ENCODE data around the gene ARL8B. TPM values are rescaled to one million over a fixed set of nuclear protein-coding genes. Genes with fewer than 3 reads are reported as not detected.

Gene ARL8B
- total RNA-seq, 6 donors from 2014 or later, result 34.7 to 117 (median 74.2) TPM

DNA sequence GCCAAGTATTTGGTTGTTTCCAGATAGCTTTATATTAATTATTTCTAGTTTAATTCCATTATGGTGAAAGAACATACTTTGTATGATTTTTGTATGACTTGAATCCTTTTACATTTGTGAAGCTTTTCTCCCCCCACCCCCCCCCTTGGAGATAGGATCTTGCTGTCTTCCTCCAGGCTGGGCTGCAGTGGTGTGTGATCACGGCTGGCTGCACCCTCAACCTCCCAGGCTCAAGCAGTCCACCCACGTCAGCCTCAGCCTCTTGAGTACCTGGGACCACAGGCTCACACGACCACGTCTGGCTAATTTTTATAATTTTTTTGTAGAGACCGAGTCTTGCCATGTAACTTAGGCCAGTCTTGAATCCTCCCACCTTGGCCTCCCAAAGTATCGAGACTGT lies 29.5 kb downstream of the ARL8B start:
- H3K4me3 ChIP-seq, result no peak overlapping the region
- ATAC-seq (ENCODE audit: low FRiP score in 2 of 2) (no peak), DNase-seq (no peak)
- no peaks in the 10 kb centered on the region for H3K27me3 ChIP-seq
- H3K27ac ChIP-seq, result no peak overlapping the region
- H3K36me3 ChIP-seq, result no peaks in the 10 kb centered on the region
- H3K4me1 ChIP-seq, result peaks cover 0 to 12% (median 10%) of the 10 kb centered on the region in 4 donors
- no peaks in the 10 kb centered on the region for H3K9me3 ChIP-seq
- WGBS, 2 donors, result 89 to 93% methylated on average over 6 of the region's 6 CpGs
- TF ChIP-seq, protein P1, sequence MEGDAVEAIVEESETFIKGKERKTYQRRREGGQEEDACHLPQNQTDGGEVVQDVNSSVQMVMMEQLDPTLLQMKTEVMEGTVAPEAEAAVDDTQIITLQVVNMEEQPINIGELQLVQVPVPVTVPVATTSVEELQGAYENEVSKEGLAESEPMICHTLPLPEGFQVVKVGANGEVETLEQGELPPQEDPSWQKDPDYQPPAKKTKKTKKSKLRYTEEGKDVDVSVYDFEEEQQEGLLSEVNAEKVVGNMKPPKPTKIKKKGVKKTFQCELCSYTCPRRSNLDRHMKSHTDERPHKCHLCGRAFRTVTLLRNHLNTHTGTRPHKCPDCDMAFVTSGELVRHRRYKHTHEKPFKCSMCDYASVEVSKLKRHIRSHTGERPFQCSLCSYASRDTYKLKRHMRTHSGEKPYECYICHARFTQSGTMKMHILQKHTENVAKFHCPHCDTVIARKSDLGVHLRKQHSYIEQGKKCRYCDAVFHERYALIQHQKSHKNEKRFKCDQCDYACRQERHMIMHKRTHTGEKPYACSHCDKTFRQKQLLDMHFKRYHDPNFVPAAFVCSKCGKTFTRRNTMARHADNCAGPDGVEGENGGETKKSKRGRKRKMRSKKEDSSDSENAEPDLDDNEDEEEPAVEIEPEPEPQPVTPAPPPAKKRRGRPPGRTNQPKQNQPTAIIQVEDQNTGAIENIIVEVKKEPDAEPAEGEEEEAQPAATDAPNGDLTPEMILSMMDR (IDR thresholded peaks at IDR 0.05), result no peak
- TF ChIP-seq POLR2AphosphoS5 (IDR thresholded peaks at IDR 0.05) (no peak), POLR2A (IDR thresholded peaks at IDR 0.05) (no peak), EP300 (IDR thresholded peaks at IDR 0.05) (no peak)

DNA sequence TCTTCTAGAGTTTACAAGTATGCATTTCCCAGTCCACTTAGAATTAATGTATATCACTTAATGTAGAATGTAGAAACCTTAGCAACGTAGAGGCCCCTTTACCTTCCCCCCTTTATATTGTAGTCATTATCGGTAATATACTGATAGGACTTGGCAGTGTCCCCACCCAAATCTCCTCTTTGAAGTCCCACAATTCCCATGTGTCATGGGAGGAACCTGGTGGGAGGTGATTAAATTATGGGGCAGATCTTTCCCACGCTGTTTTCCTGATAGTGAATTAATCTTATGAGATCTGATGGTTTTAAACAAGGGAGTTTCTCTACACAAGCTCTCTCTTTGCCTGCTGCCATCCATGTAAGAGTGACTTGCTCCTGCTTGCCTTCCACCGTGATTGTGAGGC lies 31.0 kb downstream of the ARL8B start:
- DNase-seq, result no peak
- no peaks in the 10 kb centered on the region for H3K9me3 ChIP-seq

DNA sequence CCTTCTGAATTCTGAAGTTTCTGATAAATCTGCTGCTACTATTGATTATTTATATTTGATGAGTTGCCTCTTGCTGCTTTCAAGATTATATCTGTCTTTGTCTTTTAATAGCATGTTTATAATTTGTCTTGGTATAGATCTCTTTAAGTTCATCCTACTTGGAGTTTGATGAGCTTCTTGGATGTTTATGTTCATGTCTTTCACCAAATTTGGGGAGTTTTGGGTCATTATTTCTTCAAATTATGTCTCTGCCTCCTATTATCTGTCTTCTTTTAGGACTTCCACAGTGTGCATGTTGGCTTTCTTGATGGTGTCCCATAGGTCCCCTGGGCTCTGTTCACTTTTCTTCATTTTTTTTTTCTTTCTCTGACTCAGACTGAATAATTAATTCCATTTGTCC lies 33.1 kb downstream of the ARL8B start:
- TF ChIP-seq, protein P1 (IDR thresholded peaks at IDR 0.05), result no peak
- TF ChIP-seq POLR2AphosphoS5 (IDR thresholded peaks at IDR 0.05) (no peak), POLR2A (IDR thresholded peaks at IDR 0.05) (no peak), EP300 (IDR thresholded peaks at IDR 0.05) (no peak)
- DNase-seq (no peak), ATAC-seq (ENCODE audit: low FRiP score in 2 of 2) (no peak)
- Histone ChIP-seq H3K4me1 (peaks cover 7 to 19% (median 12%) of the 10 kb centered on the region in 4 donors), H3K9me3 (no peaks in the 10 kb centered on the region), H3K27me3 (no peaks in the 10 kb centered on the region), H3K36me3 (no peaks in the 10 kb centered on the region), H3K27ac (no peak overlapping the region), H3K4me3 (no peak overlapping the region)

More for the DNA sequence above, 31.0 kb downstream of the ARL8B start:
- ATAC-seq (ENCODE audit: low FRiP score in 2 of 2), result no peak
- Histone ChIP-seq H3K4me3 (no peak overlapping the region), H3K4me1 (peaks cover 3 to 16% (median 11%) of the 10 kb centered on the region in 4 donors), H3K27ac (no peak overlapping the region), H3K36me3 (no peaks in the 10 kb centered on the region), H3K27me3 (no peaks in the 10 kb centered on the region)
- TF ChIP-seq POLR2AphosphoS5 (IDR thresholded peaks at IDR 0.05) (no peak), EP300 (IDR thresholded peaks at IDR 0.05) (no peak), POLR2A (IDR thresholded peaks at IDR 0.05) (no peak)
- TF ChIP-seq, protein P1 (IDR thresholded peaks at IDR 0.05), result no peak
- WGBS, 2 donors, result 84 to 93% methylated on average over 4 of the region's 4 CpGs

DNA sequence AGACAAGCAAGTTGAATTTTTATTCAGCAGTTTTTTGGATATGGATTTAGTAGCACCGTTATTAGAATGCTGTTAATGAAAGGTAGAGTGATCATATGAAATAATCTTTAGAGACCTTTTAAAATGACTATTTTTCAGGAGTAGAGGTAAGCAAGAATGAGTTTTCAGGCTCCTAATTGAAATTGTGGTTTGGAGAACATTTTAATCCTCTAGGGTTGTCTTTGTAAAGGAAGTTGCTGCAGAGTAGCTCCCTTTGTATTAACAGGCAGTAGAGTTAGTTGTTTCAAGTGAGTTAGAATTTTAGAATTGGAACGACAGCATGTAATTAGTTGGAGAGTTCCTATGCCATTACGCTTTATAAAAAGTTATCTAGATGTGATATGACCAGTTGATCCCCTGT lies 38.2 kb downstream of the ARL8B start:
- no peaks in the 10 kb centered on the region for H3K9me3 ChIP-seq
- H3K4me1 ChIP-seq, result peaks cover 29 to 57% (median 44%) of the 10 kb centered on the region in 4 donors
- WGBS, 2 donors, result 63 to 79% methylated on average over 3 of the region's 3 CpGs
- ATAC-seq (ENCODE audit: low FRiP score in 2 of 2) (no peak), DNase-seq (no peak)
- H3K27me3 ChIP-seq, result no peaks in the 10 kb centered on the region
- TF ChIP-seq, protein P1 (IDR thresholded peaks at IDR 0.05), result no peak
- TF ChIP-seq POLR2AphosphoS5 (IDR thresholded peaks at IDR 0.05), result no peak
- TF ChIP-seq EP300 (IDR thresholded peaks at IDR 0.05), result no peak
- TF ChIP-seq POLR2A (IDR thresholded peaks at IDR 0.05), result no peak
- no peaks in the 10 kb centered on the region for H3K36me3 ChIP-seq
- H3K27ac ChIP-seq, result peak overlapping the region in 1 of 4 donors; percentile 64
- H3K4me3 ChIP-seq, result no peak overlapping the region

Measured in upper lobe of left lung (tissue), 6 donors.